Lower lobe of right lung (tissue), 2 donors: ENCODE results near the gene SKA1. TPM values are rescaled to one million over a fixed set of nuclear protein-coding genes. Genes with fewer than 3 reads are reported as not detected.

Experiments used
- ATAC-seq, 2 donors: fragments of 200-7000 bp; cut with Tn5 transposase; one replicate each; pipeline ENCODE4 v1.9.1; 2020 to 2022; ENCODE audit warnings: mild to moderate bottlenecking in 2 of 2, moderate library complexity in 2 of 2
- DNase-seq: peaks from one replicate; pipeline ENCODE4 v3.0.0-alpha.2; 2020
- H3K27ac ChIP-seq: fragments of 200-600 bp; one replicate; pipeline ENCODE4 v1.8.0; 2022
- H3K27me3 ChIP-seq: fragments of 200-600 bp; one replicate; pipeline ENCODE4 v1.8.0; 2022; ENCODE audit warnings: low read depth
- H3K36me3 ChIP-seq: fragments of 200-600 bp; one replicate; pipeline ENCODE4 v1.8.0; 2022; ENCODE audit warnings: mild to moderate bottlenecking
- H3K4me1 ChIP-seq: fragments of 200-600 bp; one replicate; pipeline ENCODE4 v1.8.0; 2022
- H3K4me3 ChIP-seq: fragments of 200-600 bp; one replicate; pipeline ENCODE4 v1.8.0; 2022; ENCODE audit warnings: mild to moderate bottlenecking
- H3K9me3 ChIP-seq: fragments of 200-600 bp; one replicate; pipeline ENCODE4 v1.8.0; 2022
- intact Hi-C: fragments of 100-400 bp; cut with DNase I; formaldehyde crosslinking; loops from one replicate; pipeline ENCODE4 v1.11.0; 2022
- total RNA-seq: library from RNA; stranded (reverse); fragmentation: NEBNext Ultra II Directional; extraction: Animal tissue kit (Norgen Biotek cat#: 25700); gene quantifications from one replicate; pipeline ENCODE4 v1.2.1, GENCODE V29; 2021
- TF ChIP-seq, protein P1 (sequence below): fragments of 200-600 bp; IDR thresholded peaks from one replicate; pipeline ENCODE4 v1.8.0; 2022; ENCODE audit warnings: antibody characterized with exemption, mild to moderate bottlenecking
- donor health status: DM: no; HTN: yes; CAD: no; lungs with severe emphysema.

SKA1 gene
- total RNA-seq, 1 donor from 2014 or later: 1.2 TPM

GRCh38 chr18:50418650-50419049 lies 43.8 kb downstream of the SKA1 start:
- Histone ChIP-seq H3K4me3 (no peak overlapping the region), H3K27me3 (no peaks in the 10 kb centered on the region), H3K9me3 (no peaks in the 10 kb centered on the region), H3K36me3 (no peaks in the 10 kb centered on the region), H3K27ac (no peak overlapping the region), H3K4me1 (no peaks in the 10 kb centered on the region)
- no peak for ATAC-seq
- intact Hi-C loops: no loop called here
- TF ChIP-seq, protein P1, sequence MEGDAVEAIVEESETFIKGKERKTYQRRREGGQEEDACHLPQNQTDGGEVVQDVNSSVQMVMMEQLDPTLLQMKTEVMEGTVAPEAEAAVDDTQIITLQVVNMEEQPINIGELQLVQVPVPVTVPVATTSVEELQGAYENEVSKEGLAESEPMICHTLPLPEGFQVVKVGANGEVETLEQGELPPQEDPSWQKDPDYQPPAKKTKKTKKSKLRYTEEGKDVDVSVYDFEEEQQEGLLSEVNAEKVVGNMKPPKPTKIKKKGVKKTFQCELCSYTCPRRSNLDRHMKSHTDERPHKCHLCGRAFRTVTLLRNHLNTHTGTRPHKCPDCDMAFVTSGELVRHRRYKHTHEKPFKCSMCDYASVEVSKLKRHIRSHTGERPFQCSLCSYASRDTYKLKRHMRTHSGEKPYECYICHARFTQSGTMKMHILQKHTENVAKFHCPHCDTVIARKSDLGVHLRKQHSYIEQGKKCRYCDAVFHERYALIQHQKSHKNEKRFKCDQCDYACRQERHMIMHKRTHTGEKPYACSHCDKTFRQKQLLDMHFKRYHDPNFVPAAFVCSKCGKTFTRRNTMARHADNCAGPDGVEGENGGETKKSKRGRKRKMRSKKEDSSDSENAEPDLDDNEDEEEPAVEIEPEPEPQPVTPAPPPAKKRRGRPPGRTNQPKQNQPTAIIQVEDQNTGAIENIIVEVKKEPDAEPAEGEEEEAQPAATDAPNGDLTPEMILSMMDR: no peak
- no peak for DNase-seq

DNA sequence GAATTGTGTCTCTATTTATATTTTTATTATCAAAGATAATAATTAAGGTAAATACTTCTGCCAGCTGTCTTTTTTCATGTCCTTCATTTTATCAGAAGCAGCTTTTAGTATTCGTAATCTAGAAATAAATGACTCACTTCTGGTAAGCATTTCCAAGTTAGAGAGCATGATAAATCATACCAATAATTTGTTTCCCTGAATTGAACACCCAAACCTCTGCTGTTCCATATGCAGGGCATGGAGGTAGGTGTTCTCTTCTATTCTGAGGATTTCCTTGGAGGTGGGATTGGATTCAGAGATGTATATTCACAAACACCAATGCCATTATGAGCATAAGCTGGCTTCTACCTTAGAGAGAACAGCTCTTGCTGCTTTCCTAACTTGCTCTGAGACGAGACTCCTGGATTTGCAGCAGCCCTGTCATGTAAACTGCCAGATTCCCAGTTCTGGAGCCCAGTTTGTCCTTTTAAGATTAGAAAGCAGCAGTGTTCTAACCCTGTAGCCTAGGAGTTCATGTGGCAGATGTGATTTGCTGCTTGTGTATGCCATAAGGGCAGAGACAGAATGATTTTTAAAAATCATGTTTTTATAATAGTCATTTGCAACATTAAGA lies 47.5 kb downstream of the SKA1 start:
- peaks cover 9% of the 10 kb centered on the region for H3K9me3 ChIP-seq
- no peaks in the 10 kb centered on the region for H3K4me1 ChIP-seq
- intact Hi-C loops: no loop called here
- H3K4me3 ChIP-seq: no peak overlapping the region
- ATAC-seq (no peak), DNase-seq (no peak)
- TF ChIP-seq, protein P1: no peak
- H3K36me3 ChIP-seq: no peaks in the 10 kb centered on the region
- no peak overlapping the region for H3K27ac ChIP-seq
- H3K27me3 ChIP-seq: no peaks in the 10 kb centered on the region

DNA sequence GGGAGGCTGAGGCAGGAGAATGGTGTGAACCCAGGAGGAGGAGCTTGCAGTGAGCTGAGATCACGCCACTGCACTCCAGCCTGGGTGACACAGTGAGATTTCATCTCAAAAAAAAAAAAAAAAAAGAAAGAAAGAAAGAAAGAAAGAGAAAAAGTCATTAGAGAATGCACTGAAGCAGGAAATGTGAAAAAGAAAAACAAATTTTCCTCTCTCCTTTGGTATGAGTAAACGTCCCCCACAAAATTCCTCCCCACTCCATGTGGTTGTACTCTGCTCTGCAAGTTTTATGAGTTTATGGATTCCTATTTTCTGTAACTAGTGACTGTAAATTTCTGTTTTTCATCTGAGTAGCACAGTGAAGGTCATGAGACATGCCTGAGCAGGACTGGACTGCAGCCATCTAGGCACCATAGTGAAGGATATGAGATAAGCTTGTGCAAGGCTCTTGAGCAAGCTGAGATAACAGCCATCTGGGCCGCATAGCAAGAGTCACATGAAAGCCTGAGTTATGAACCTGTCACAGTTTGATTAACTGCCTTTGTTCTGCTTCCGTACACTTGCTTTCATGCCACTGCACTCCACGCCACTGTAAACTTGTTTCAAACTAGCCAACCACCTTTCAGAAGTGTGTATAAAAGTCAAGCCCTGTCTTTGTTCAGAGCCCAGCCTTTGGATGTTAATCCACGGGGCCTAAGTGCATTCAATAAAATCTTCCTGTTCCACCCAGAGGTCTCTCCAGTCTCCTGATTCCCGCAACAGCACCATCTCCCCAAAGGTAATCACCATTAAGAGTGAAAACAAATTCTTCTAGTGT lies 50.2 kb downstream of the SKA1 start:
- intact Hi-C loops: no loop called here
- no peak overlapping the region for H3K4me3 ChIP-seq
- no peaks in the 10 kb centered on the region for H3K36me3 ChIP-seq
- H3K27ac ChIP-seq: no peak overlapping the region
- H3K4me1 ChIP-seq: no peaks in the 10 kb centered on the region
- TF ChIP-seq, protein P1: no peak
- ATAC-seq (peak in 1 of 2 donors; percentile 54), DNase-seq (no peak)
- H3K9me3 ChIP-seq: peaks cover 9% of the 10 kb centered on the region
- no peaks in the 10 kb centered on the region for H3K27me3 ChIP-seq

DNA sequence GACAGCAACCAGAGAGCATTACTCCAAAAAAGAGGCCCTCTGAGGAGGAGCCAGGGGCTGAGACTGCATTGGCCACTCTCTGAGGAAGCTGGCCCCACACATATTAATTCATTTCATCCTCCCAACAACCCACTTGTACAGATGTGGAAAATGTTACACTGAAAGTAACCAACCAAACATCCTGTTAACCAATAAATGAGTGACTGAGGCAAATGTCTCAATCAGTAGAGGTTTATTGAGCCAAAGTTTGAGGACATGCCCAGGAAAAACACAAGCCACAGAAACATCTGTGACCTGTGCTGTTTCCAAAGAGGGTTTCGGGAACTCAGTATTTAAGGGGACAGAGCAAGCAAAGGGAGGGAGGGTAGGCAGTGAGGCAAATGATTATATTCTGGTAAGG lies 53.0 kb downstream of the SKA1 start:
- no peak for DNase-seq
- Histone ChIP-seq H3K27me3 (no peaks in the 10 kb centered on the region), H3K36me3 (no peaks in the 10 kb centered on the region), H3K9me3 (peaks cover 9% of the 10 kb centered on the region), H3K4me1 (no peaks in the 10 kb centered on the region), H3K4me3 (no peak overlapping the region), H3K27ac (no peak overlapping the region)
- ATAC-seq: no peak
- intact Hi-C loops: no loop called here
- TF ChIP-seq, protein P1: no peak

GRCh38 chr18:50428531-50429206 lies 53.8 kb downstream of the SKA1 start:
- no peak for ATAC-seq
- DNase-seq: no peak
- Histone ChIP-seq H3K36me3 (no peaks in the 10 kb centered on the region), H3K9me3 (peaks cover 9% of the 10 kb centered on the region), H3K27me3 (no peaks in the 10 kb centered on the region), H3K27ac (no peak overlapping the region), H3K4me3 (no peak overlapping the region), H3K4me1 (no peaks in the 10 kb centered on the region)
- TF ChIP-seq, protein P1: no peak
- intact Hi-C loops: no loop called here
